Ishikawa (cell line): ENCODE measurements around the gene TPGS2.

Source experiments
- CEBPB ChIP-seq: IDR thresholded peaks from 2 replicates; pipeline ENCODE4 v1.6.1; 2012
- CREB1 ChIP-seq: IDR thresholded peaks from 2 replicates; pipeline ENCODE4 v1.6.1; 2012; ENCODE audit warnings: low read depth
- EGR1 ChIP-seq: IDR thresholded peaks from 2 replicates; pipeline ENCODE4 v1.6.1; 2012
- EP300 ChIP-seq: IDR thresholded peaks from 2 replicates; pipeline ENCODE4 v1.6.1; 2012; ENCODE audit warnings: borderline replicate concordance
- FOXM1 ChIP-seq: IDR thresholded peaks from 2 replicates; pipeline ENCODE4 v1.6.1; 2012; ENCODE audit warnings: low read depth, borderline replicate concordance
- NFIC ChIP-seq: IDR thresholded peaks from 2 replicates; pipeline ENCODE4 v1.6.1; 2012
- RAD21 ChIP-seq: IDR thresholded peaks from 2 replicates; pipeline ENCODE4 v1.6.1; 2012; ENCODE audit warnings: low read depth
- REST ChIP-seq: IDR thresholded peaks from 2 replicates; pipeline ENCODE4 v1.6.1; 2012; ENCODE audit warnings: low read depth, mild to moderate bottlenecking
- TAF1 ChIP-seq: IDR thresholded peaks from 2 replicates; pipeline ENCODE4 v1.6.1; 2012; ENCODE audit warnings: low read depth, mild to moderate bottlenecking
- TCF12 ChIP-seq: IDR thresholded peaks from 2 replicates; pipeline ENCODE4 v1.6.1; 2012; ENCODE audit warnings: low read depth
- USF1 ChIP-seq: IDR thresholded peaks from 2 replicates; pipeline ENCODE4 v1.6.1; 2012
- YY1 ChIP-seq: IDR thresholded peaks from 2 replicates; pipeline ENCODE4 v1.6.1; 2012; ENCODE audit warnings: low read depth
- TF ChIP-seq, protein P1 (sequence below): IDR thresholded peaks from 2 replicates; pipeline ENCODE4 v1.6.1; 2012

GRCh38 chr18:36825526-36825925, 3.3 kb downstream of the TPGS2 start:
- no peak for TF ChIP-seq RAD21
- no peak for TF ChIP-seq FOXM1
- TF ChIP-seq EGR1, result no peak
- TF ChIP-seq YY1, result no peak
- TF ChIP-seq REST, result no peak
- no peak for TF ChIP-seq CREB1
- no peak for TF ChIP-seq CEBPB
- no peak for TF ChIP-seq EP300
- TF ChIP-seq, protein P1, sequence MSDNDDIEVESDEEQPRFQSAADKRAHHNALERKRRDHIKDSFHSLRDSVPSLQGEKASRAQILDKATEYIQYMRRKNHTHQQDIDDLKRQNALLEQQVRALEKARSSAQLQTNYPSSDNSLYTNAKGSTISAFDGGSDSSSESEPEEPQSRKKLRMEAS, result no peak
- no peak for TF ChIP-seq NFIC
- TF ChIP-seq TAF1, result no peak
- TF ChIP-seq TCF12, result no peak
- TF ChIP-seq USF1, result no peak
